ENCODE results near the gene ZBTB7C.

Gene ZBTB7C

GRCh38 chr18:48006415-48007175 lies 402.6 kb downstream of the ZBTB7C start:
- DNase-seq = no peak

GRCh38 chr18:48004577-48004976 lies 404.6 kb downstream of the ZBTB7C start:
- DNase-seq = no peak

- no peak for DNase-seq
Measured at GRCh38 chr18:48003426-48004349, 405.5 kb downstream of the ZBTB7C start.

GRCh38 chr18:48002933-48003365 lies 406.2 kb downstream of the ZBTB7C start:
- DNase-seq = no peak

- DNase-seq = no peak
Measured at GRCh38 chr18:48000701-48001100, 408.5 kb downstream of the ZBTB7C start.

GRCh38 chr18:47999801-48000248 lies 409.4 kb downstream of the ZBTB7C start:
- DNase-seq = no peak

GRCh38 chr18:47997338-47997780 lies 411.8 kb downstream of the ZBTB7C start:
- no peak for DNase-seq

GRCh38 chr18:47996091-47996541 lies 413.1 kb downstream of the ZBTB7C start:
- DNase-seq = no peak

GRCh38 chr18:47995654-47996053 lies 413.5 kb downstream of the ZBTB7C start:
- DNase-seq = no peak

GRCh38 chr18:47993409-47993808 lies 415.8 kb downstream of the ZBTB7C start:
- DNase-seq = no peak

GRCh38 chr18:47992976-47993375 lies 416.2 kb downstream of the ZBTB7C start:
- DNase-seq = no peak

- no peak for DNase-seq
Measured at GRCh38 chr18:47992266-47992665, 416.9 kb downstream of the ZBTB7C start.

GRCh38 chr18:47990981-47991380 lies 418.2 kb downstream of the ZBTB7C start:
- DNase-seq = no peak

GRCh38 chr18:47987388-47987699 lies 421.8 kb downstream of the ZBTB7C start:
- no peak for DNase-seq

GRCh38 chr18:47986620-47987387 lies 422.4 kb downstream of the ZBTB7C start:
- no peak for DNase-seq

- no peak for DNase-seq
Measured at GRCh38 chr18:47985866-47986265, 423.3 kb downstream of the ZBTB7C start.

- no peak for DNase-seq
Measured at GRCh38 chr18:47984991-47985390, 424.2 kb downstream of the ZBTB7C start.

- DNase-seq = no peak
Measured at GRCh38 chr18:47983946-47984345, 425.2 kb downstream of the ZBTB7C start.

- DNase-seq = no peak
Measured at GRCh38 chr18:47983055-47983454, 426.1 kb downstream of the ZBTB7C start.

GRCh38 chr18:47981830-47982229 lies 427.4 kb downstream of the ZBTB7C start:
- DNase-seq = no peak

- no peak for DNase-seq
Measured at GRCh38 chr18:47981320-47981719, 427.9 kb downstream of the ZBTB7C start.
